SK-N-SH (cell line): Measurements from ENCODE around the gene BBLN. TPM values are rescaled to one million over a fixed set of nuclear protein-coding genes. Genes with fewer than 3 reads are reported as not detected.
A peak's percentile ranks its signal among the peaks of the same experiment; 100 is the strongest.

Experiments
- CTCF ChIA-PET: fragments of 300-600, 350-600 bp; formaldehyde crosslinking; extraction: SDS; loops from one replicate; lab custom pipeline; 2021; lab: Yijun Ruan, JAX
- POLR2A ChIA-PET: fragments of 350-600 bp; sonication (Branson Sonifier 250); formaldehyde crosslinking; extraction: SDS; loops from one replicate; lab custom pipeline; 2020; ENCODE audit warnings: antibody characterized with exemption, inconsistent platforms; lab: Yijun Ruan, JAX
- DNase-seq: peaks from one replicate; pipeline ENCODE4 v3.0.0; 2012
- H2AFZ ChIP-seq: fragments of 200-600 bp; sonication (generic); 2 replicates; pipeline ENCODE4 v1.8.1; 2016; ENCODE audit warnings: antibody characterized with exemption, mild to moderate bottlenecking, low read depth
- H3F3A ChIP-seq: fragments of 200-600 bp; sonication (generic); replicated peaks from 2 replicates; pipeline ENCODE3; 2016; ENCODE audit warnings: antibody characterized with exemption, mild to moderate bottlenecking; ENCODE audit not compliant: insufficient read depth
- H3K27ac ChIP-seq, 2 experiments: fragments of 200-500 bp in 1 of 2; fragments of 200-600 bp in 1 of 2; sonication (Bioruptor generic) in 1 of 2; sonication (generic), shearing (Covaris generic) in 1 of 2; 2 replicates each; pipeline versions ENCODE4 v1.5.1 to v1.6.1; 2014 to 2016; ENCODE audit warnings: low read depth in 2 of 2, inconsistent platforms in 1 of 2, low read length in 1 of 2, mild to moderate bottlenecking in 1 of 2, mixed read lengths in 1 of 2
- H3K27me3 ChIP-seq: fragments of 200-600 bp; sonication (generic), shearing (Covaris generic); 2 replicates; pipeline ENCODE4 v1.6.1; 2016; ENCODE audit warnings: mixed run types; ENCODE audit not compliant: insufficient read depth
- H3K36me3 ChIP-seq, 2 experiments: fragments of 200-500 bp in 1 of 2; fragments of 200-600 bp in 1 of 2; sonication (Bioruptor generic) in 1 of 2; sonication (generic) in 1 of 2; replicated peaks in 1 of 2; 2 replicates each; pipeline versions ENCODE3 to v1.5.1; 2014 to 2016; ENCODE audit warnings: low read length in 1 of 2, mild to moderate bottlenecking in 1 of 2; ENCODE audit not compliant: insufficient read depth in 2 of 2, control insufficient read depth in 1 of 2
- H3K4me1 ChIP-seq, 2 experiments: fragments of 200-500 bp in 1 of 2; fragments of 200-600 bp in 1 of 2; sonication (Bioruptor generic) in 1 of 2; sonication (generic), shearing (Covaris generic) in 1 of 2; 2 replicates each; pipeline versions ENCODE4 v1.5.1 to v1.6.1; 2014 to 2016; ENCODE audit warnings: low read depth in 1 of 2, low read length in 1 of 2, mixed run types in 1 of 2; ENCODE audit not compliant: insufficient read depth in 2 of 2, control insufficient read depth in 1 of 2
- H3K4me2 ChIP-seq: fragments of 200-600 bp; sonication (generic), shearing (Covaris generic); 2 replicates; pipeline ENCODE4 v1.6.1; 2017; ENCODE audit warnings: mixed run types
- H3K4me3 ChIP-seq, 2 experiments: fragments of 200-500 bp in 1 of 2; fragments of 200-600 bp in 1 of 2; sonication (Bioruptor generic) in 1 of 2; sonication (generic), shearing (Covaris generic) in 1 of 2; 2 replicates each; pipeline versions ENCODE4 v1.5.1 to v1.8.1; 2014 to 2016; ENCODE audit warnings: low read depth in 2 of 2, inconsistent platforms in 1 of 2, low read length in 1 of 2, mild to moderate bottlenecking in 1 of 2, mixed read lengths in 1 of 2, moderate library complexity in 1 of 2
- H3K79me2 ChIP-seq: fragments of 200-600 bp; sonication (generic); 2 replicates; pipeline ENCODE4 v1.8.1; 2017; ENCODE audit warnings: mild to moderate bottlenecking; ENCODE audit not compliant: insufficient read depth
- H3K9ac ChIP-seq: fragments of 200-600 bp; sonication (generic); 2 replicates; pipeline ENCODE4 v1.6.1; 2017; ENCODE audit warnings: mixed run types
- H3K9me2 ChIP-seq: fragments of 200-600 bp; sonication (generic); 2 replicates; pipeline ENCODE4 v1.6.1; 2017; ENCODE audit warnings: mixed run types
- H3K9me3 ChIP-seq: fragments of 200-600 bp; sonication (generic); 2 replicates; pipeline ENCODE4 v1.6.1; 2017; ENCODE audit warnings: mixed run types, mild to moderate bottlenecking, moderate library complexity
- H4K20me1 ChIP-seq: fragments of 200-600 bp; sonication (generic); 2 replicates; pipeline ENCODE4 v1.6.1; 2017; ENCODE audit warnings: mild to moderate bottlenecking, mixed run types; ENCODE audit not compliant: insufficient read depth
- CHD2 ChIP-seq: fragments of 150-350 bp; IDR thresholded peaks from 2 replicates; pipeline ENCODE4 v1.6.1; 2018; ENCODE audit warnings: low read length; ENCODE audit not compliant: partially characterized antibody
- EP300 ChIP-seq, 2 experiments: IDR thresholded peaks; 2 replicates each; pipeline versions ENCODE4 v1.4.0 to v1.6.1; 2012; ENCODE audit warnings: borderline replicate concordance in 1 of 2, low read depth in 1 of 2, low read length in 1 of 2
- EZH2phosphoT487 ChIP-seq: fragments of 200-600 bp; sonication (generic); IDR thresholded peaks from 2 replicates; pipeline ENCODE4 v1.6.1; 2017; ENCODE audit warnings: low read depth, mixed run types, mild to moderate bottlenecking, antibody characterized with exemption, moderate library complexity, borderline replicate concordance
- FOXJ3 ChIP-seq: sonication (generic); formaldehyde crosslinking; IDR thresholded peaks from 2 replicates; pipeline ENCODE4 v1.5.1; 2020; ENCODE audit warnings: mild to moderate bottlenecking, missing genetic modification reagents
- GATA2 ChIP-seq: sonication (generic); formaldehyde crosslinking; IDR thresholded peaks from 2 replicates; pipeline ENCODE4 v1.5.0; 2020; ENCODE audit warnings: mild to moderate bottlenecking, missing genetic modification reagents
- JUND ChIP-seq: IDR thresholded peaks from 2 replicates; pipeline ENCODE4 v1.4.0; 2012
- RFX5 ChIP-seq: IDR thresholded peaks from 2 replicates; pipeline ENCODE4 v1.6.1; 2012; ENCODE audit warnings: mild to moderate bottlenecking, improper control_type of control experiment, low read length
- YY1 ChIP-seq: IDR thresholded peaks from 2 replicates; pipeline ENCODE4 v1.4.0; 2012; ENCODE audit warnings: low read depth, mild to moderate bottlenecking
- WGBS: methylation state at CpG from one replicate; pipeline ENCODE4 v1.1.6; 2017; ENCODE audit warnings: low lambda C conversion rate; 5-methylcytosine and 5-hydroxymethylcytosine counted together
- polyA plus RNA-seq, 3 experiments: library from polyadenylated mRNA; depleted of rRNA; stranded (reverse); fragments of >200 nt; gene quantifications; 2 replicates each; pipeline ENCODE4 v1.2.3, GENCODE V29; 2012
- TF ChIP-seq, protein P1 (sequence below): IDR thresholded peaks from 2 replicates; pipeline ENCODE4 v1.4.0; 2012; ENCODE audit warnings: low read depth, borderline replicate concordance

Gene BBLN
- polyA plus RNA-seq, 1 of the 3 experiments (the other 2 are of a cell fraction), result 109 TPM

DNA sequence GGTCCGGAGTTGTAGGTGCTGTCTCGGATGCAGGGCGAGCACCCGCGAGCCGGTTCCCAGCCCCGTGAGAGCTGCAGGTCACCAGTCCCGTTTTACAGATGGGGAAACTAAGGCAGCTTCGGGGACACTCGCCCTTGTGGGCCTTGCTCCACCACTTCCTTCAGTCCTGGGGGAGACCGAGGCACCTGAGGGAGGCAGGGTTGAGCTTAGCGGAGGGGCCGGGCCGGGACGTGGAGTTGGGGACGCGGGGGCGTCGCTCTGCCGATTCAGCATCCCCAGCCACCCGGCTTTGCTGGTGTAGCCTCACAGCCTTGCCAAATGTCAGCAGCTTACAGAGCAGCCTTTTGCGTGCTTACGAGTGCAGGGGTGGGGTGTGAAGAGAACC, 530 bp downstream of the BBLN start:
- H3K9me3 ChIP-seq, result no peaks in the 10 kb centered on the region
- TF ChIP-seq FOXJ3 (CRISPR knock-in tag), result no peak
- no peak for TF ChIP-seq GATA2
- peak overlapping the region; percentile 73 to 93 for H3K4me3 ChIP-seq
- no peaks in the 10 kb centered on the region for H3K9me2 ChIP-seq
- DNase-seq, result peak; percentile 67
- H3K36me3 ChIP-seq, result peaks cover 0 to 21% of the 10 kb centered on the region in 2 experiments
- ChIA-PET POLR2A (interaction anchor here (1.0 to 1.7 kb wide), 2 partner anchors 14 to 30 kb away, joined by 3 to 5 read pairs; partner anchors contain the start of gene CIZ1), CTCF (interaction anchor here (0.8 to 6.2 kb wide), 4 partner anchors 30 to 43 kb away, joined by 3 to 27 read pairs (median 10); partner anchors contain the start of gene CIZ1)
- H3F3A ChIP-seq, result peaks cover 4% of the 10 kb centered on the region
- 0% methylated on average over 4 of the region's 23 CpGs for WGBS
- no peaks in the 10 kb centered on the region for H4K20me1 ChIP-seq
- H2AFZ ChIP-seq, result peak overlapping the region; percentile 84
- no peaks in the 10 kb centered on the region for H3K27me3 ChIP-seq
- peaks cover 11% of the 10 kb centered on the region for H3K79me2 ChIP-seq
- peak overlapping the region; percentile 39 to 59; a peak in 2 of 4 replicates for H3K27ac ChIP-seq
- H3K9ac ChIP-seq, result peak overlapping the region; percentile 81
- H3K4me1 ChIP-seq, result peaks cover 0 to 12% of the 10 kb centered on the region in 2 experiments; a peak in 2 of 4 replicates
- peak overlapping the region; percentile 97 for H3K4me2 ChIP-seq

DNA sequence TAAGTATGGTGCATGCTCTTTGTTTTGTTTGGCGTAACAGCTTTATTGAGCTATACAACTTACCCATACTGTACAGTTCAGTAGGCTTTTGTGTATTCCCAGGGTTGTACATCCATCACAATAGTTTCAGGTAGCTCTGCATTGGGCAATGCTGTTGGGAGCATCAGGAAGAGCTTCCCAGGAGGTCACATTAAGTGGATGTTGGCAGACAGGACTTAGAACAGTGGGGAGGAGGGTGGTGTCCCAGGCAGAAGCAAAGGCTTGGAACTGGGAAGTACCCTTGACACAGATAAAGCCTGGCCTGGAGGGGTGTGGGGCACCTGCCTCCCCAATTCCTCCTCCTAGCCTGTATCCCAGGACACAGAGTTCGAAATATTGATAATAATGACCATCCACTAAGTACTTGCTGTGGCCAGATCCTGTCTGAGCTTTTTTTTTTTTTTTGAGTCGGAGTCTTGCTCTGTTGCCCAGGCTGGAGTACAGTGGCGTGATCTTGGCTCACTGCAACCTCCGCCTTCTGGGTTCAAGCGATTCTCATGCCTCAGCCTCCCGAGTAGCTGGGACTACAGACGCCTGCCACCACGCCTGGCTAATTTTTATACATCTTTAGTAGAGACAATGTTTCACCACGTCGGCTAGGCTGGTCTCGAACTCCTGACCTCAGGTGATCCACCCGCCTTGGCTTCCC, 1.3 kb downstream of the BBLN start:
- ChIA-PET CTCF (interaction anchor here (0.8 to 6.2 kb wide), 6 partner anchors 22 to 134 kb away, joined by 3 to 27 read pairs (median 4); partner anchors contain the start of gene CIZ1), POLR2A (interaction anchor here (1.7 kb wide), 1 partner anchor 30 kb away, joined by 5 read pairs; the partner anchor contains the start of gene CIZ1)
- Histone ChIP-seq H3K4me3 (peak overlapping the region; percentile 73 to 93; a peak in 3 of 4 replicates), H3K4me2 (peak overlapping the region; percentile 97), H3K79me2 (peaks cover 11% of the 10 kb centered on the region), H3K9me2 (no peaks in the 10 kb centered on the region), H3K9me3 (no peaks in the 10 kb centered on the region), H3K27me3 (no peaks in the 10 kb centered on the region), H4K20me1 (no peaks in the 10 kb centered on the region), H3K9ac (no peak overlapping the region), H3F3A (peaks cover 6% of the 10 kb centered on the region), H2AFZ (no peak overlapping the region), H3K36me3 (peaks cover 0 to 26% of the 10 kb centered on the region in 2 experiments), H3K4me1 (peaks cover 0 to 12% of the 10 kb centered on the region in 2 experiments; a peak in 2 of 4 replicates), H3K27ac (no peak overlapping the region)
- WGBS, result 96% methylated on average over 13 of the region's 13 CpGs
- no peak for TF ChIP-seq CHD2
- no peak for TF ChIP-seq JUND
- no peak for TF ChIP-seq YY1
- no peak for TF ChIP-seq EP300 (IDR thresholded peaks at IDR 0.05; ENCODE audit: borderline replicate concordance in 1 of 2, low read depth in 1 of 2, low read length in 1 of 2)
- TF ChIP-seq, protein P1, sequence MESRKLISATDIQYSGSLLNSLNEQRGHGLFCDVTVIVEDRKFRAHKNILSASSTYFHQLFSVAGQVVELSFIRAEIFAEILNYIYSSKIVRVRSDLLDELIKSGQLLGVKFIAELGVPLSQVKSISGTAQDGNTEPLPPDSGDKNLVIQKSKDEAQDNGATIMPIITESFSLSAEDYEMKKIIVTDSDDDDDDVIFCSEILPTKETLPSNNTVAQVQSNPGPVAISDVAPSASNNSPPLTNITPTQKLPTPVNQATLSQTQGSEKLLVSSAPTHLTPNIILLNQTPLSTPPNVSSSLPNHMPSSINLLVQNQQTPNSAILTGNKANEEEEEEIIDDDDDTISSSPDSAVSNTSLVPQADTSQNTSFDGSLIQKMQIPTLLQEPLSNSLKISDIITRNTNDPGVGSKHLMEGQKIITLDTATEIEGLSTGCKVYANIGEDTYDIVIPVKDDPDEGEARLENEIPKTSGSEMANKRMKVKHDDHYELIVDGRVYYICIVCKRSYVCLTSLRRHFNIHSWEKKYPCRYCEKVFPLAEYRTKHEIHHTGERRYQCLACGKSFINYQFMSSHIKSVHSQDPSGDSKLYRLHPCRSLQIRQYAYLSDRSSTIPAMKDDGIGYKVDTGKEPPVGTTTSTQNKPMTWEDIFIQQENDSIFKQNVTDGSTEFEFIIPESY, result no peak
- no peak for TF ChIP-seq GATA2
- no peak for TF ChIP-seq EZH2phosphoT487
- TF ChIP-seq RFX5, result no peak
- no peak for DNase-seq
